HEK293 (cell line): ENCODE measurements around the gene MRTFA.

ENCODE experiments used
- TCF7L2 ChIP-seq: IDR thresholded peaks from 2 replicates; pipeline ENCODE4 v1.6.1; 2011; ENCODE audit warnings: low read depth, mild to moderate bottlenecking, inconsistent platforms, low read length, moderate library complexity, borderline replicate concordance
- ZBTB11 ChIP-seq: fragments of 450-650 bp; formaldehyde crosslinking; conservative IDR thresholded peaks from 2 replicates; pipeline ENCODE4 v1.5.1; 2016; ENCODE audit warnings: low read depth, missing biosample characterization, missing genetic modification characterization
- ZNF146 ChIP-seq: fragments of 450-650 bp; formaldehyde crosslinking; IDR thresholded peaks from 2 replicates; pipeline ENCODE4 v1.5.1; 2016; ENCODE audit warnings: missing biosample characterization, missing genetic modification characterization
- ZNF274 ChIP-seq, 2 experiments: fragments of 200-500 bp in 1 of 2; fragments of 450-650 bp in 1 of 2; sonication (Bioruptor generic) in 1 of 2; formaldehyde crosslinking in 1 of 2; IDR thresholded peaks; 2 replicates each; pipeline versions ENCODE4 v1.5.1 to v1.6.1; 2014 to 2016; ENCODE audit warnings: borderline replicate concordance in 1 of 2, inconsistent platforms in 1 of 2, low read length in 1 of 2, missing biosample characterization in 1 of 2, missing genetic modification characterization in 1 of 2
- ZNF529 ChIP-seq: fragments of 450-650 bp; formaldehyde crosslinking; IDR thresholded peaks from 2 replicates; pipeline ENCODE4 v1.5.1; 2017; ENCODE audit warnings: missing genetic modification characterization, missing biosample characterization; ENCODE audit not compliant: insufficient replicate concordance
- ZNF544 ChIP-seq: fragments of 450-650 bp; formaldehyde crosslinking; IDR thresholded peaks from 2 replicates; pipeline ENCODE4 v1.5.0; 2017; ENCODE audit warnings: missing biosample characterization, missing genetic modification characterization
- ZNF555 ChIP-seq: fragments of 450-650 bp; formaldehyde crosslinking; conservative IDR thresholded peaks from 2 replicates; pipeline ENCODE4 v1.5.1; 2017; ENCODE audit warnings: missing biosample characterization, mild to moderate bottlenecking, missing genetic modification characterization, inconsistent platforms
- ZNF639 ChIP-seq: fragments of 450-650 bp; formaldehyde crosslinking; IDR thresholded peaks from 2 replicates; pipeline ENCODE4 v1.5.1; 2016; ENCODE audit warnings: missing biosample characterization, missing genetic modification characterization
- TF ChIP-seq, protein P1 (sequence below): fragments of 450-650 bp; formaldehyde crosslinking; IDR thresholded peaks from 2 replicates; pipeline ENCODE4 v1.5.1; 2016; ENCODE audit warnings: missing biosample characterization, missing genetic modification characterization

GRCh38 chr22:40541300-40541699 is 95.2 kb downstream of the MRTFA start:
- TF ChIP-seq ZNF639 (tag by site-specific recombination) (no peak), ZNF555 (tag by site-specific recombination) (no peak), TCF7L2 (no peak), ZBTB11 (tag by site-specific recombination) (no peak), ZNF529 (tag by site-specific recombination) (no peak), ZNF544 (tag by site-specific recombination) (no peak), ZNF274 (IDR thresholded peaks at IDR 0.05; ENCODE audit: low read length) (no peak), ZNF274 (tag by site-specific recombination; IDR thresholded peaks at IDR 0.05; ENCODE audit: borderline replicate concordance) (no peak), ZNF146 (no peak)
- TF ChIP-seq, protein P1, sequence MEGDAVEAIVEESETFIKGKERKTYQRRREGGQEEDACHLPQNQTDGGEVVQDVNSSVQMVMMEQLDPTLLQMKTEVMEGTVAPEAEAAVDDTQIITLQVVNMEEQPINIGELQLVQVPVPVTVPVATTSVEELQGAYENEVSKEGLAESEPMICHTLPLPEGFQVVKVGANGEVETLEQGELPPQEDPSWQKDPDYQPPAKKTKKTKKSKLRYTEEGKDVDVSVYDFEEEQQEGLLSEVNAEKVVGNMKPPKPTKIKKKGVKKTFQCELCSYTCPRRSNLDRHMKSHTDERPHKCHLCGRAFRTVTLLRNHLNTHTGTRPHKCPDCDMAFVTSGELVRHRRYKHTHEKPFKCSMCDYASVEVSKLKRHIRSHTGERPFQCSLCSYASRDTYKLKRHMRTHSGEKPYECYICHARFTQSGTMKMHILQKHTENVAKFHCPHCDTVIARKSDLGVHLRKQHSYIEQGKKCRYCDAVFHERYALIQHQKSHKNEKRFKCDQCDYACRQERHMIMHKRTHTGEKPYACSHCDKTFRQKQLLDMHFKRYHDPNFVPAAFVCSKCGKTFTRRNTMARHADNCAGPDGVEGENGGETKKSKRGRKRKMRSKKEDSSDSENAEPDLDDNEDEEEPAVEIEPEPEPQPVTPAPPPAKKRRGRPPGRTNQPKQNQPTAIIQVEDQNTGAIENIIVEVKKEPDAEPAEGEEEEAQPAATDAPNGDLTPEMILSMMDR (tag by site-specific recombination): no peak
